ENCODE measurements around the gene MAP3K7CL.

Gene MAP3K7CL

DNA sequence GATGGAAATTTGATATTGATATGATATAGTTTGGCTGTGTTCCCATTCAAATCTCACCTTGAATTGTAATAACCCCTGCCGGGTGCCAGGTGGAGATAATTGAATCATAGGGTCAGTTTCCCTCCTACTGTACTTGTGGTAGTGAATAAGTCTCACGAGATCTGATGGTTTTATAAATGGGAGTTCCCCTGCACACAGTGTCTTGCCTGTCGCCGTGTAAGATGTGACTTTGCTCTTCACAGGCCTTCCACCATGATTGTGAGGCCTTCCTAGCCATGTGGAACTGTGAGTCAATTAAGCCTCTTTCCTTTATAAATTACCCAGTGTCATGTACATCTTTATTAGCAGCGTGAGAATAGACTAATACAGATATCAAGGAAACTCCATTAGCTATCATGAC, 74.6 kb downstream of the MAP3K7CL start:
- DNase-seq: no peak

DNA sequence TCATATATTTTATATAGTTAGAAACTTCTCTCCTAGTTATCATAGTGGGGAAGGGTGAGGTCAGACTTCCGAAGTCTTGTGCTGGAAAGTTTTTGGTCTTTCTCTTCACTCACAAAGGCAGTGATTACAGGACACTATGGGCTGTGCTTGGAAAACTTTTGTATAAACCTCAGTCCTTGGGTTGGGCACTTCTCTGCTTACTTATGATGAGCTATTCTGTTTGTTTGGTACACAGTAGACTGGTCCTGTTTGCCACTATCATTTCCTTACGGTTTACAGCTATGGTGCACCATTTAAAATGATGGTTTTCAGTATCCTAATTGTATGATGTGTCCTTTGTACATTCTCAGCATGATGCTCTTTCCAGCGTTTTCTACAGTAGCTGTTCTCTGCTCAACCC, 75.5 kb downstream of the MAP3K7CL start:
- no peak for DNase-seq

DNA sequence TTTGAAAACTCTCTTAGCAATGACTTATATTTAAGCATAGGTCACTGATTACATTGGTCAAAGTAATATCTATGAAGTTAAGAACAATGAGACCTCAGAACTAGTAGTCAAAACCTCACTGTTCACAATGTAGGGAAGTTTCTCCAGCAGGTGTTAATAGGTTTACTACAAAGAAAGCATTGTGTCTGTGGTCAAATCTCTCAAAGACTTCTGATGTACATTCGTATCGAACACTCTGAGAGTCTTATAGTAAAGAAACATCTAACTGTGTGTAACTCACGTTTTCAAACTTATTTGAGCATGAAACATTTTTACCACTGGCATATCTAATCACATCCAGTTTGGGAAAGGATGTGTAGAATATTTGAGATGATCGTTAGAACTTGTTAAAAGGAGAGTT, 76.0 kb downstream of the MAP3K7CL start:
- DNase-seq: no peak

DNA sequence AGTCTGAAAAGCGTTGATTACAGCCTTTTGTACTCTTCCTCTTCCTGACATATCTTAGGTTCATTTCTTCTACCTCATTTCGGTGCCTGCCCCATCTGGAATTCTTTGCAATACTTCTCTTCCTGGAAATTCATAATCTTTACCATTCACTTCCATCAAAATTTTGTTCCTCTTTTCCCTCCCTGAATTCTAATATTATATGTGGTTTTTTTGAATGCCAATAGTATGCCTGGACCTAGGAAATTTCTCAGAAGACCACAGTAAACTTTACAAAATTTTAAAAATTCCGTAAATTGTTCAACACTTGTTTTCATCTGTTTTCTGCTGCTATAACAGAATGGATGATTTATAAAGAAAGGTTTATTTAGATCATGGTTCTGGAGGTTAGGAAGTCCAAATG, 76.8 kb downstream of the MAP3K7CL start:
- no peak for DNase-seq

DNA sequence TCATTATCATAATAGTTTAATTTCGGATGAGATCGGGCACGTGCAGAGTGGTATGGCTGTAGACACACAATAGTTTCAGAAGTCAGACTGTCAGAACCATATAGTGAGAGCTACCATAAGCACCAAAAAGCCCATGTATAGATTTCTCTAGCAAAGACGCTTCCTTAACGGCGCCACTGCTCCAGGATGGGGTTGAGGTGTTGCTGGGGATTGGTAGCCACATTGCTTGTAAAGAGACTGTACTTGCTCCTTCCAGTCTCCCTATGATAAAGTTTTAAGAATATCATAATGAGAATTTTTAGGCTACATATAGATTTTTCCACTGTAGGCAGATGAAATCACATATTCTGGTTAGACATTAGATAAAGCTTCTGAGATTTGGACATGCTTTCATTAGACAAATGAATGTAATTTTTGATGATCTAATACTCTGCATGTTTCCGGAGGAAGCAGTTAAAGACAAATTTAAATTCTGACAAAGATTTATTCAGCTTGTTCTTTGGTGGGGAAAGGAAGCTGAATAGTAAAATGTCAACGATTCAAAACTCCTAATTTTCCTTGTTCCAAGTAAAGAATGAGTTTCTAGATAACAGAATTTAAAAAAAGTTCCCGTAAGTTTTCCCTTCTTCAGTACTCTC, 77.7 kb downstream of the MAP3K7CL start:
- DNase-seq: no peak

DNA sequence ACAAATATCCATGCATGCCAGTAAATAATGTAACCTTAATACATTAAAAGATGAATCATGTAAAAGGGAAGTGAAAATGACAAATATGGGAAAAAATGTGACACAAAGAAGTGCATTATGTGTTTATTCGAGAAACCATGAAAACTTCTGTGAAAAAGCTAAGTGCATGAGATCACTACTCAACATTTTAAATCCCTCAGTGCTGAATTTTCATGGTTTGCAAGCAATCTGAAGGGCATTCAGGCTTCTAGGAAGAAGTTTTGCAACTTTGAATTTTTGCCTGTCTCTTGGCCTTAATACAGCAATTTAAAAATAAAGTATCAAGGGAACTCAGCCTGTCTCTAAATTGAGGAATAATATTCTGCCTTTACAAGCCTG, 78.2 kb downstream of the MAP3K7CL start:
- DNase-seq: no peak

DNA sequence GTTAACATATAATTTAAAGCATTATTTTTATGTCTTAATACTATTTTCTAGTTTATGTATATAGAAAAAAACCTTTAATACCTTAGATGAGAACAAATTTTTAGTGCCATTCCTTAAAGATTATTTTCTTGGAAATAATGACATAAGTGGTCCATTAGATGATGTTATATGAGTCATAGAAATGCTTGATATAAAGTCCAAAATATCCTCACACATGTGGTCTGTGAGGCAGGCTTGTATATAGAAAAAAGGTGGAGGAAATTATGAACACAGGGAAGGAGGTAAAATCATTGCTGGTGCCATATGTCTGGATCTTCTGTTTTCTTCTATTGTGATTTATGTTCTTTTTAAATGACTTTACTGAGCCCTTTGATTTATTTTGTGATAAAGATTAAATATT, 79.3 kb downstream of the MAP3K7CL start:
- no peak for DNase-seq

DNA sequence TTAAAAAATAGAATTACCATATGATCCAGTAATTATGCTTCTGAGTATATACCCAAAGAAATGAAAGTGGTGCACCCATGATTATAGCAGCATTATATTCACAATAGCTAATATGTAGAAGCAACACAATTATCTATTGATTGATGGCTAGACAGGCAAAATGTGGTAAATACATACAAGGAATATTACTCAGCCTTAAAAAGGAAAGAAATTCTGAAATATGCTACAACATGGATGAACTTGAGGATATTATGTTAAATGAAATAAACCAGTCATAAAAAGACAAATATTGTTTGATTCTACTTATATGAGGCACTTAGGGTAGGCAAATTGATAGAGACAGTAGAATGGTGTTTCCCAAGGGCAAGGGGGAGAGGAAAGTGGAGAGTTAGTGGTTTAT, 80.8 kb downstream of the MAP3K7CL start:
- DNase-seq: no peak

DNA sequence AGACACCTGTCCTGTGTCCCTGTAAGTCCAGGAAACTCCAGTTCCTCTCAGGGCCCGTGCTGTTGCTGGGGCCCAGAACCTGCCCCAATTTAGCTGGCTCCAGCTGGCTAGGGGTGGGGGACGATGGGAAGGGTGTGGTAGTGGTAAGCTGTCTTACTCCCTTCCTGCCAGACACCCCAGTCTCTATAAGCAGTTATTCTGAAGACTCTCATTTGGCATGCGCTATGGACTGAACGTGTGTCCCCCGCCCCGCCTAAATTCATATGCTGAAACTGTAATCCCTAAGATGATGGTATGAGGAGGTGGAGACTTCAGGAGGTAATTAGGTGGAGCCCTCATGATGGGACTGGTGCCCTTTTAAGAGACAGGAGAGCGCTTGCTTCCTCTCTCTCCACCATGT, 82.0 kb downstream of the MAP3K7CL start:
- no peak for DNase-seq

DNA sequence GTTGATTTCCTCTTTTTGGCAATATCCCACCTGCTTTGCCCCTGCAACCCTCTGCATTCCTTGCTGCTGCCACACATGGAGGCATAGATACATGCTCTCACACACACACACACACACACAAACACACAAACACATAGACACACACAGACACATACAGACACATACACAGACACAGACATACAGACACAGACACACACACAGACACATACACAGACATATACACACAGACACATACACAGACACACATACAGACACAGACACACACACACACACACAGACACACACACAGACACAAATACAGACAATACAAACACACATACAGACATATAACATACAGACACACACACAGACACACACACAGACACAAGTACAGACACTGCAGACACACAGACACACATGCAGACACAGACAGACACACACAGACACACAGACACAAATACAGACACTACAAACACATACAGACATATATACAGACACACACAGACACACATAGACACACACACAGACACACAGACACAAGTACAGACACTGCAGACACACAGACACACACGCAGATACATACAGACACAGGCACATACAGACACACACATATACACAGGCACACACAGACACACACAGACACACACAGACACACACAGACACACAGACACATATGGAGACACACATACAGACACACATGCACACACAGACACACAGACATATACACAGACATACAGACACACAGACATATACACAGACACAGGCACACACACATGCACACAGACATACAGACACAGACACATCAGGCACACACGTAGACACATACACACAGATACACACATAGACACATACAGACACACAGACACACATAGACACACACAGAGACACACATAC, 83.3 kb downstream of the MAP3K7CL start:
- no peak for DNase-seq

DNA sequence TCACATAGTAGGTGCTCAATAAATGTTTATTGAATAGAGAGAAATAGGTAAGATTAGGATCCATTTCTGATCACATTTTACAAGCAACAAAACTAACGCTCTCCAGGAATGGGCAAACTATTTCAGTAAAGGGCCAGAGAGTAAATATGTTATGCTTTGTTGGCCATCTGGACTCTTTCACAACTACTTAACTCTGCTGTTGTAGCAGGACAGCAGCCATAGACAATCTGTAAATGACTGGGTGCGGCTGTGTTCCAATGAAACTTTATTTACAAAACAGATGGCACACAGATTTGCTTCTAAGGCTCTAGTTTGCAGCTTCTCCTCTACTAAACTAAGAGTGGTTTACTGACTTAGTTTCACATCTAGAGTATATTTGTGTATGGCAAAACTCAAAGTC, 85.3 kb downstream of the MAP3K7CL start:
- peak; percentile 87 for DNase-seq

DNA sequence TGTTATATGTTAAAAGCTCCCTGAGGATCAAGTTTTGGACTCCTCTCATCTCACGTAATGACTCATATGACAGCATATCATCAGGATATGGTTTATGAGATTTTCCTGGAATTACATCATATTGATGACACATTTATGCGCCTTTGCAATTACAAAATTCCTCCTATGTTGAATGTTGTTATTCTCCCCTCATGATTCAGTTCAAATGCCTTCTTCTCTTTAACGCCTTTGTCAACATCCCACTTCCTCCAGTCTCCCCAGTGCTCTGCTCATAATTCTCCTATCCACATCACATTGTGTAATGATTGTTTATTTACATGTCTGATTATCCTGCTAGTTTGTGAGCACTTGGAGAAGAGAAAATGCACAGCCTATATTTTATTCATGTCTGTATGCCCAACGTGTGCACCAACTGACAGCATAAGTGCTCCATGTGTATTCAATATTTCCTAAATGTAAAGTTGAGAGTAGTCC, 87.4 kb downstream of the MAP3K7CL start:
- no peak for DNase-seq

DNA sequence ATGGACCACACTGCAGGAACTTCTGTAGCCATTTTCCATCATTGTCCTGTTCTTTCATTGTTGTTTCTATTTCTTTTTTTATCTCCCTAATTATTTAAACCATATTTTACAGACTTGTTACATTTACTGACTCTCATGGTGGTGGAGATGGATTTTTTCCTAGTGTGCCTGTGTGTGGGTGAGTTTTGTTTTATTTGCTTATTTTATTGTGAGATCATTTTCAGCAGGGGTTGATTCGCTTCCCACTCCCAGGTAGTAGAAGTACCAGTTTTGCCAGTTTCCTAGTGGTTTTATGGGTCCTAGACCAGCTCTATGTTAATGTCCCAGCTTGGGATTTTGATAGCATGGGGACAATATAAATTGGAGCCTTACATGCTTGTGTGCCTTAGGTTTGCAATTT, 88.3 kb downstream of the MAP3K7CL start:
- DNase-seq: no peak

DNA sequence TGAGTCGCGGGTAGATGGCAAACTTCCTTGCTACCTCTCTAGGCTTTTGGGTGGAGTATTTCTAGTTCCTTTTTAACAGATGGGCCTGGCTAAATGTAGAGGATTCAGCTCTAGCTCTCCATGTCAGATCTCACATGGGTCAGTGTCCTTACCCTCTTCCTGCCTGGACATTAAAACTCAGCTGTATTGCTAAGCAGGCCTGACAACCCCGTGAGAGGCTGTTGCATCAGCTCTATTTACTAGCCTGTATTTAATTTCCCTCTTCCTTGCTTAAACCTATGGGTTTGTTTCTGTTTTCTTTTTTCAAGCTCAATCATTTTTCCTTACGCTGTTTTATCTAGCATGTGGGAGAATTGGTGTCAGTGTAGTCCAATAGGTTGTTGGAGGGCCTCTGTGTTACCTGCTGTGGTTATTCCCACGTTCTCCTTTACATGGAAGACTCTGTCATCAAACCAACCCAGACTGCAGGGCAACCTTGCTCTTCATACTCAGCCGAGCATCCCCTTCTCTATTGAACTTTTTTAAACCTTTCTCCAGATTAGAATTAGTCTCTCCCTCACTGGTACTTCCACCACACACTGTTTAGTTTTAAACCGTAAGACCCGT, 88.8 kb downstream of the MAP3K7CL start:
- DNase-seq: no peak

DNA sequence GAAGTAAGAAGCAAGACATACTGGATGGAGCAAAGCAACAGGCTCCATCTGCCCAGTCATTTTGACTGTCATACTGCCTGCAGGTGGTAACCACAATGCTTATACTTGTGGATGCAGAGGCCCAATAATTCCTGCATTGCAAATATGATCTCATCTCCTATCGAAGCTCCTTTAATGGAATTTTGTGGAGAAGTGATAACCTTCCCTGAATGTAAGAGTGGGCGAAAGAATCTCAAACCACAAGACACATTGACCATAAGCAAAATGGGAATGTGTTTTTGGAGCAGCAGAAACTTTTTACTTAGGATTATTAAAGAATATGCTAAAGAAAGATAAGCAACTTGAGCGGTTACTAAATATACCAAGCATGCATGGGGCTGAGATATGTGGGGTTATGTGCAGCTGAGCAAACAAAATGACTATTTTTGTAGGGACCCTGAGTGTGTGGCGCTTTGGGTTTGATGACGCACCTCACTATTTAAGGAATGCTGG, 90.9 kb downstream of the MAP3K7CL start:
- no peak for DNase-seq

DNA sequence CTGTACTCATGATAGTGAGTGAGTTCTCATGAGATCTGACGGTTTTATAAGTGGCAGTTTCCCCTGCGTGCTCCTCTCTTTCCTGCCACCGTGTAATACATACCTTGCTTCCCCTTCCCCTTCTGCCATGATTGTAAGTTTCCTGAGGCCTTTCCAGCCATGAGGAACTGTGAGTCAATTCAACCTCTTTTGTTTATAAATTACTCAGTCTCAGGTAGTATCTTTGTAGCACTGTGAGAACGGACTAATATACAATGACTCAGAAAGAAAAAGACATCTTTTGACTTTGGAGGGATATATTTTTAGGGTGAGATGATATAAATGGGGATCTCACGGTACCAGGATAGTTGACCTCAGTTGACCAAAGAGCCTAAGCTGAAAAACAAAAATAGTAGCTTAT, 93.6 kb downstream of the MAP3K7CL start:
- DNase-seq: no peak

All from NCI-H82 (cell line).